ENCODE measurements around the gene CCL25.

- TF ChIP-seq TAF1 (IDR thresholded peaks at IDR 0.05; ENCODE audit: borderline replicate concordance, low read depth, low read length) (no peak), POLR2AphosphoS5 (IDR thresholded peaks at IDR 0.05; ENCODE audit: low read depth, low read length) (no peak), POLR2A (IDR thresholded peaks at IDR 0.05; ENCODE audit: low read depth, low read length) (no peak)
Measured at GRCh38 chr19:8042900-8043299, 9.7 kb upstream of the CCL25 start.
